ENCODE data around the gene TSC22D2.

TSC22D2 gene

DNA sequence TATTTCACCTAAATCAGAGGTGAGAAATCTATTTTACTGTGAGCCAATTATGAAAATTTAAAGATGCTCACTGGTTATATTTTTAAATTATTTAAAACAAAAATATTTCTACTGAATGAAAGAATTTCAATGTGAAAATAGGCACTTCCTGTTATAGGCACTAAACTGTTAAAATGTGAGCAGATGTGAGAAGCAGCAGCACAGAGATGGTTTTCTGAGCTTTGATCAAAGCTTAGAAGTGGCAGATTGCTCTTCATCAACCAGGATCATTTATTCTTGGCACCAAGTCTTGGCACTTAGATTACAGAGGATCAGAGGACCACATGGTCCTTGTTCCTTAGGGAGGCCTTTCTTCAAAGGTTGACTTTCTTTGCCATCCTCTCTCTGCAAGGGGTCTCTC is 18.0 kb upstream of the TSC22D2 start:
- H3K36me3 ChIP-seq (ENCODE audit: control insufficient read depth, insufficient read depth, low read length): no peaks in the 10 kb centered on the region
- no peak overlapping the region for H3K4me3 ChIP-seq (ENCODE audit: low read length)
- no peaks in the 10 kb centered on the region for H3K4me1 ChIP-seq (ENCODE audit: control insufficient read depth, insufficient read depth, low read length)

GRCh38 chr3:150391161-150391560 is 16.9 kb upstream of the TSC22D2 start:
- Histone ChIP-seq H3K4me1 (ENCODE audit: control insufficient read depth, insufficient read depth, low read length) (no peaks in the 10 kb centered on the region), H3K9me3 (ENCODE audit: control insufficient read depth, low read length) (no peaks in the 10 kb centered on the region), H3K4me3 (ENCODE audit: low read length) (no peak overlapping the region), H3K27me3 (ENCODE audit: control insufficient read depth, insufficient read depth, low read length) (no peaks in the 10 kb centered on the region), H3K36me3 (ENCODE audit: control insufficient read depth, insufficient read depth, low read length) (no peaks in the 10 kb centered on the region), H3K9ac (ENCODE audit: low read length) (no peak overlapping the region)

More for the DNA sequence above, 18.0 kb upstream of the TSC22D2 start:
- Histone ChIP-seq H3K9ac (ENCODE audit: low read length) (no peak overlapping the region), H3K9me3 (ENCODE audit: control insufficient read depth, low read length) (no peaks in the 10 kb centered on the region), H3K27me3 (ENCODE audit: control insufficient read depth, insufficient read depth, low read length) (no peaks in the 10 kb centered on the region)

DNA sequence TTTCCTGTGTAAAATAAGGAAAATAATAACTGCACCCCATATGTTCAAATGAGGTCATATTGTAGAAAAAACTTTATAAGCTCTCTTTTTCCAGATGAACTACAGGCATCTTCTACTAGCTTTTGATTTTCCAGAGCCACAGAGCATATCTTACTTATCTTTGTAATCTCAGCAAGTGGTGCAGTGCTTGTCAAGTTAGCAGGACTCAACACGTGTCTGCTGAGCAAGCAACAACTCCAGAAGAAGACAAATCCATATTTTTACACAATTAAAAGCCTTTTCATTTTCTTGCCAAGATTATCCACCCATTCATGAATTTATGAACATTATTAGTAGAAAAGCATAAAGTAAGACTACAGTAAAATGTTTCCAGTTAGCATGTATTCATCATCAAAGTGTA is 14.4 kb upstream of the TSC22D2 start:
- no peak overlapping the region for H3K4me3 ChIP-seq (ENCODE audit: low read length)
- no peaks in the 10 kb centered on the region for H3K27me3 ChIP-seq (ENCODE audit: control insufficient read depth, insufficient read depth, low read length)
- no peak overlapping the region for H3K9ac ChIP-seq (ENCODE audit: low read length)
- no peaks in the 10 kb centered on the region for H3K36me3 ChIP-seq (ENCODE audit: control insufficient read depth, insufficient read depth, low read length)
- no peaks in the 10 kb centered on the region for H3K4me1 ChIP-seq (ENCODE audit: control insufficient read depth, insufficient read depth, low read length)
- no peaks in the 10 kb centered on the region for H3K9me3 ChIP-seq (ENCODE audit: control insufficient read depth, low read length)

DNA sequence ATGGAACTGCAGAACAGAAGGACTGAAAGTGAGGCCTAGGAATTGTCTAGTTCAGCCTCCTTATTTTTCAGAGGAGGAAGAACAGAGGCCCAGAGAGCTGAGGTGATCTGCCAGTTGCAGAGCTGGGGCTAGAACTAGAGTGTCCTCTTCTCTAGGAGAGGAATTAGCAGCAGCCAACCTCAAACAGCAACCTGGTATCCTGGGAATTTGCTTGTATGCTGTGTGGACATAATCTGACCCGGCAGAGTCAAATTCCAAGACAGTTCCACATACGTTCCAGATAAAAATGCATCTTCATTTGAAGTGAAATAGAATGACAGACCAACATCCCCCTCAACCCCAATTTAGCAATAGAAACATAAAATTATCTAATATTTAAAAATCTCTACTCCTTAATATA is 13.5 kb upstream of the TSC22D2 start:
- no peaks in the 10 kb centered on the region for H3K27me3 ChIP-seq (ENCODE audit: control insufficient read depth, insufficient read depth, low read length)
- no peaks in the 10 kb centered on the region for H3K9me3 ChIP-seq (ENCODE audit: control insufficient read depth, low read length)
- H3K9ac ChIP-seq (ENCODE audit: low read length): no peak overlapping the region
- H3K36me3 ChIP-seq (ENCODE audit: control insufficient read depth, insufficient read depth, low read length): no peaks in the 10 kb centered on the region
- no peaks in the 10 kb centered on the region for H3K4me1 ChIP-seq (ENCODE audit: control insufficient read depth, insufficient read depth, low read length)
- no peak overlapping the region for H3K4me3 ChIP-seq (ENCODE audit: low read length)

GRCh38 chr3:150396491-150396890 is 11.6 kb upstream of the TSC22D2 start:
- H3K9ac ChIP-seq (ENCODE audit: low read length): no peak overlapping the region
- H3K4me3 ChIP-seq (ENCODE audit: low read length): no peak overlapping the region
- no peaks in the 10 kb centered on the region for H3K4me1 ChIP-seq (ENCODE audit: control insufficient read depth, insufficient read depth, low read length)
- H3K9me3 ChIP-seq (ENCODE audit: control insufficient read depth, low read length): no peaks in the 10 kb centered on the region
- H3K27me3 ChIP-seq (ENCODE audit: control insufficient read depth, insufficient read depth, low read length): no peaks in the 10 kb centered on the region
- no peaks in the 10 kb centered on the region for H3K36me3 ChIP-seq (ENCODE audit: control insufficient read depth, insufficient read depth, low read length)

DNA sequence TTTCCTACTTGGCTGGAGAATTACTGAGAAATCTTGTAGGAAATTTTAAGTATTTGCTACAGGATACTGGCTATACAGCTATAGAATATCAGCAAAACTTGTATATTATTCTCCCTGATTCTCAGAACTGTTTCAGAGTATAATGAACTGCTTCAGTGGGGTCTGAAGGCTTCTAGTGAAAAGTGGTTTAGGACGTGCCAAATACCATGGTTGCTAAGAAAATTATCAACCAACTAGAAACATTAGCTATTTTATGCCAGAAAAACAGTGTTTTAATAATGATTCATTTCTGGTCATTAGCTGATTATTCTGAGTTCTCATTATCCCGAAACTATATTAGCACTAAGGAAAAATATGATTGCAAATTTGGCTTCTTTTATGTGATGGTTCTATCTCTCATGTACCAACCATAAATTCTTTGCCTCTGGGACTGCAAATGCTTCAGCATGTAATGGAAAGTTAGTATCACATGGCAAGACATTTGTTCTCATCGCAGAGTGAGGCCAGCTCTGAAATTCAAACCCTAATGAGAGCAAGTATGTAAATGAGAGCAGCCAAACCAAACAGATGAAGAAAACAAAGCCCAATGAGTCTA is 11.0 kb upstream of the TSC22D2 start:
- H3K27me3 ChIP-seq (ENCODE audit: control insufficient read depth, insufficient read depth, low read length): no peaks in the 10 kb centered on the region
- no peaks in the 10 kb centered on the region for H3K9me3 ChIP-seq (ENCODE audit: control insufficient read depth, low read length)
- H3K4me3 ChIP-seq (ENCODE audit: low read length): no peak overlapping the region
- no peaks in the 10 kb centered on the region for H3K36me3 ChIP-seq (ENCODE audit: control insufficient read depth, insufficient read depth, low read length)
- H3K4me1 ChIP-seq (ENCODE audit: control insufficient read depth, insufficient read depth, low read length): no peaks in the 10 kb centered on the region
- no peak overlapping the region for H3K9ac ChIP-seq (ENCODE audit: low read length)

DNA sequence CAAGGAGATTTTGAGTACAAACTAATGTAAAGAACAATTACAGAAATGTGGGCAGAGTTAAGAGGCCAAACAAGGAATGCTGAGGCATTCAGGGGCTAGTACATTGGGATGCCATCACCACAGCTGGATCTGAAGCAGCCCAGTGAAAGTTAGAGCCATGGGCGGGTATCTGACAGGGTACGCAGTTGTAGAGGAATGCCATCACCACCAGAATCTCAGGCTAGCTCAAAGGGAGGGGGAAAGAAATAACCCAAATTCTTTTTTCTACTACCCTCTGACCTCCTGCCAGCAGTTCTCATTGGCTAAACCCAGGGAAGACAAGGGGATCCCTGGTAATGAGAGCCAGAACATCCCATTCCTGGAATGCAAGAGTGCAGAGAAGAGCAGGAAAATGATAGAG is 9.0 kb upstream of the TSC22D2 start:
- Histone ChIP-seq H3K36me3 (ENCODE audit: control insufficient read depth, insufficient read depth, low read length) (no peaks in the 10 kb centered on the region), H3K4me3 (ENCODE audit: low read length) (no peak overlapping the region), H3K9me3 (ENCODE audit: control insufficient read depth, low read length) (no peaks in the 10 kb centered on the region), H3K4me1 (ENCODE audit: control insufficient read depth, insufficient read depth, low read length) (no peaks in the 10 kb centered on the region), H3K9ac (ENCODE audit: low read length) (no peak overlapping the region), H3K27me3 (ENCODE audit: control insufficient read depth, insufficient read depth, low read length) (no peaks in the 10 kb centered on the region)

- Histone ChIP-seq H3K27me3 (ENCODE audit: control insufficient read depth, insufficient read depth, low read length) (no peaks in the 10 kb centered on the region), H3K4me3 (ENCODE audit: low read length) (no peak overlapping the region), H3K9ac (ENCODE audit: low read length) (no peak overlapping the region), H3K4me1 (ENCODE audit: control insufficient read depth, insufficient read depth, low read length) (no peaks in the 10 kb centered on the region), H3K36me3 (ENCODE audit: control insufficient read depth, insufficient read depth, low read length) (no peaks in the 10 kb centered on the region), H3K9me3 (ENCODE audit: control insufficient read depth, low read length) (no peaks in the 10 kb centered on the region)
These were observed 6.8 kb upstream of the TSC22D2 start for GRCh38 chr3:150401285-150401684.

- Histone ChIP-seq H3K9ac (ENCODE audit: low read length) (no peak overlapping the region), H3K36me3 (ENCODE audit: control insufficient read depth, insufficient read depth, low read length) (no peaks in the 10 kb centered on the region), H3K27me3 (ENCODE audit: control insufficient read depth, insufficient read depth, low read length) (no peaks in the 10 kb centered on the region), H3K4me1 (ENCODE audit: control insufficient read depth, insufficient read depth, low read length) (no peaks in the 10 kb centered on the region), H3K4me3 (ENCODE audit: low read length) (no peak overlapping the region), H3K9me3 (ENCODE audit: control insufficient read depth, low read length) (no peaks in the 10 kb centered on the region)
These were observed 5.9 kb upstream of the TSC22D2 start for GRCh38 chr3:150402217-150402616.

GRCh38 chr3:150404023-150404422 is 4.1 kb upstream of the TSC22D2 start:
- Histone ChIP-seq H3K27me3 (ENCODE audit: control insufficient read depth, insufficient read depth, low read length) (no peaks in the 10 kb centered on the region), H3K36me3 (ENCODE audit: control insufficient read depth, insufficient read depth, low read length) (no peaks in the 10 kb centered on the region), H3K9me3 (ENCODE audit: control insufficient read depth, low read length) (no peaks in the 10 kb centered on the region), H3K9ac (ENCODE audit: low read length) (no peak overlapping the region), H3K4me3 (ENCODE audit: low read length) (no peak overlapping the region), H3K4me1 (ENCODE audit: control insufficient read depth, insufficient read depth, low read length) (no peaks in the 10 kb centered on the region)

- H3K36me3 ChIP-seq (ENCODE audit: control insufficient read depth, insufficient read depth, low read length): no peaks in the 10 kb centered on the region
- no peaks in the 10 kb centered on the region for H3K4me1 ChIP-seq (ENCODE audit: control insufficient read depth, insufficient read depth, low read length)
These were observed 869 bp upstream of the TSC22D2 start for GRCh38 chr3:150407051-150407807.

DNA sequence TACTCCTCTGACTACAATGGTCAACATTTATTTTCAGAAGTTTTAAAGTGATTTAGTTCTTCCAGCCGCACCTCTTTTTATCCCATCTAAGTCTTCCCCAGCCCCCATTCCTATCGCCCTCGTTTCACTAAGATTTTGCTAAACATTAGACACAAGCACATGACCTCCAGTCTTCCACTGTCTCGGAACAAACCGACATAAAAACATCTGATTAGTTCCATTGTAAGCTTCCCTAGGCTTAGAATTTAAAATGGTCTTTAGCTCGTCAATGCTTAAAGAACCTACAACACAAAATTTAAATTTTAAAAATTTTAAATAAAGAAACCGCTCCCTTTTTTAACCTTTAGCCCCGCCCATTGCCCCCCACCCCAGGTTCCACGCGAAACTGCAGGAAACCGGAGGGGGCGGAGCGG is 284 bp upstream of the TSC22D2 start:
- peak overlapping the region; percentile 85 for H3K9ac ChIP-seq (ENCODE audit: low read length)
- no peaks in the 10 kb centered on the region for H3K27me3 ChIP-seq (ENCODE audit: control insufficient read depth, insufficient read depth, low read length)
- H3K9me3 ChIP-seq (ENCODE audit: control insufficient read depth, low read length): no peaks in the 10 kb centered on the region
- peak overlapping the region; percentile 64 for H3K4me3 ChIP-seq (ENCODE audit: low read length)
- no peaks in the 10 kb centered on the region for H3K4me1 ChIP-seq (ENCODE audit: control insufficient read depth, insufficient read depth, low read length)
- H3K36me3 ChIP-seq (ENCODE audit: control insufficient read depth, insufficient read depth, low read length): no peaks in the 10 kb centered on the region

More at GRCh38 chr3:150407051-150407807, 869 bp upstream of the TSC22D2 start:
- Histone ChIP-seq H3K4me3 (ENCODE audit: low read length) (peak overlapping the region; percentile 64), H3K9me3 (ENCODE audit: control insufficient read depth, low read length) (no peaks in the 10 kb centered on the region), H3K9ac (ENCODE audit: low read length) (peak overlapping the region; percentile 85), H3K27me3 (ENCODE audit: control insufficient read depth, insufficient read depth, low read length) (no peaks in the 10 kb centered on the region)
